Measurements from ENCODE around the gene SPTB.
"Not testable (repeated sequence)": the region's sequence is repeated elsewhere in the genome, so short reads cannot be mapped to it uniquely, and the experiment has no call there.

The SPTB gene

DNA sequence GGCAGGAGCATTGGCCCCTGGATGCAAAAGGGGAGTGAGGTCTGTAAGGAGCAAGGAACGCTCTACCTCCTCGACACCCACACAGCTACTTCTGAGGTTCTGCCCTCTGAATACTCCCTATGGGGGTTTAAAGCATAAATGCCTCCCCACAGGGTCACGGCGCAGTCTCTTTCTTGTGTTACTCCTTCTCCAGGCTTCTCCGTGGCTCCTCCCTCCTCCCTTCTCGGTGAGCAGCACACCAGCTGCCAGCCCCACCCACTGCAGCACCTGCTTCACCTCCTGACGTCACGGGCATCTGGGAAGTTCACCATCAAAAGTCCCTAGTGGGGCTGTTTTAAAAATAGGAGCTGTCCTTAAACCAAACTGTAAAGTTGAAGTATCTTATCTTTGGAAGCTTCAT lies 67.3 kb downstream of the SPTB start:
- H3K27me3 ChIP-seq (ENCODE audit: control insufficient read depth in 5 of 5, insufficient read depth in 4 of 5, low read length in 5 of 5) = peaks cover 0 to 5% (median 1%) of the 10 kb centered on the region in 5 donors
- no peak overlapping the region for H3K4me3 ChIP-seq (ENCODE audit: low read depth in 1 of 5, low read length in 5 of 5)
- H3K4me1 ChIP-seq (ENCODE audit: control insufficient read depth in 5 of 5, insufficient read depth in 5 of 5, low read length in 5 of 5) = no peaks in the 10 kb centered on the region
- H3K36me3 ChIP-seq (ENCODE audit: control insufficient read depth in 5 of 5, insufficient read depth in 5 of 5, low read length in 5 of 5) = no peaks in the 10 kb centered on the region
- H3K9ac ChIP-seq (ENCODE audit: low read length in 5 of 5) = no peak overlapping the region
- no peaks in the 10 kb centered on the region for H3K9me3 ChIP-seq (ENCODE audit: control insufficient read depth in 5 of 5, low read length in 5 of 5)
- H3K27ac ChIP-seq (ENCODE audit: low read depth, low read length) = no peak overlapping the region

DNA sequence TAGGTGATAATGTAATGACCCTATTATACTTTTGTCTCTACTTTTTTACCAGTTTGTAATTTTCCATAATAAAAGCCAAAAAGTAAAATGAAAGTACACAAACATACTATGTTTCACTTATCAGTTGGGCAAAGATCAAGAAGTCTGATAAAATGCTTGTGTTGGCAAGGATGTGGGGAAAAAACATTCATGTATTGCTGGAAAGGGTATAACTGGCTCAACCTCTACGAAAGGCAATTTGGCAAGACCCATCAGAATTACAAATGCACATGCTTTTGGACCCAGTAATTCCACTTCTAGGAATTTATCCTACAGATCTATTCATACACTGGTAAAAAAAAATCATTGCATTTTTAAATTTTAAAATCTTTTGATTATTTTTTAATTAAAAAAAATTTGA lies 68.0 kb downstream of the SPTB start:
- Histone ChIP-seq H3K36me3 (ENCODE audit: control insufficient read depth in 5 of 5, insufficient read depth in 5 of 5, low read length in 5 of 5) (no peaks in the 10 kb centered on the region), H3K9ac (ENCODE audit: low read length in 5 of 5) (no peak overlapping the region), H3K9me3 (ENCODE audit: control insufficient read depth in 5 of 5, low read length in 5 of 5) (no peaks in the 10 kb centered on the region), H3K4me3 (ENCODE audit: low read depth in 1 of 5, low read length in 5 of 5) (no peak overlapping the region), H3K27me3 (ENCODE audit: control insufficient read depth in 5 of 5, insufficient read depth in 4 of 5, low read length in 5 of 5) (peaks cover 0 to 5% (median 0%) of the 10 kb centered on the region in 5 donors), H3K27ac (ENCODE audit: low read depth, low read length) (no peak overlapping the region), H3K4me1 (ENCODE audit: control insufficient read depth in 5 of 5, insufficient read depth in 5 of 5, low read length in 5 of 5) (no peaks in the 10 kb centered on the region)

DNA sequence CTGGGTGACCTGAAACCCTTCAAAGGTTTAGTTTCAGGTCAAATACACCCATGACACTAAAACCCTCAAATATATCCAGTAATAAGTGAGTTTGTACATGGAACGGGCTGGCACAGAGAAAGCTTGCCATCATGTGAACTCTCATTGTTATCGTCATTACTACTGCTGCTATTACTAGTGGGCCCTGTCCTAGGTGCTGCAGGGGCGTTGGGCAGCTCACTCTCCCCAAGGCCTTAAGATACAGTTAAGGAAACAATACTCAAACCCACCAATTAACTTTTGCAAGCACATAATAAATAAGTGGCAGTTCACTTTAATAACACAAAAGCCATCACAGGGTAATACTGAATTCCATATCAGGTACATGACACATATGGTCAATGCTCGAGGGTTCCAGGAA lies 71.3 kb downstream of the SPTB start:
- H3K4me3 ChIP-seq (ENCODE audit: low read depth in 1 of 5, low read length in 5 of 5) = no peak overlapping the region
- H3K4me1 ChIP-seq (ENCODE audit: control insufficient read depth in 5 of 5, insufficient read depth in 5 of 5, low read length in 5 of 5) = no peaks in the 10 kb centered on the region
- H3K27me3 ChIP-seq (ENCODE audit: control insufficient read depth in 5 of 5, insufficient read depth in 4 of 5, low read length in 5 of 5) = peaks cover 0 to 3% (median 0%) of the 10 kb centered on the region in 5 donors
- H3K9ac ChIP-seq (ENCODE audit: low read length in 5 of 5) = no peak overlapping the region
- no peak overlapping the region for H3K27ac ChIP-seq (ENCODE audit: low read depth, low read length)
- H3K9me3 ChIP-seq (ENCODE audit: control insufficient read depth in 5 of 5, low read length in 5 of 5) = no peaks in the 10 kb centered on the region
- H3K36me3 ChIP-seq (ENCODE audit: control insufficient read depth in 5 of 5, insufficient read depth in 5 of 5, low read length in 5 of 5) = no peaks in the 10 kb centered on the region

DNA sequence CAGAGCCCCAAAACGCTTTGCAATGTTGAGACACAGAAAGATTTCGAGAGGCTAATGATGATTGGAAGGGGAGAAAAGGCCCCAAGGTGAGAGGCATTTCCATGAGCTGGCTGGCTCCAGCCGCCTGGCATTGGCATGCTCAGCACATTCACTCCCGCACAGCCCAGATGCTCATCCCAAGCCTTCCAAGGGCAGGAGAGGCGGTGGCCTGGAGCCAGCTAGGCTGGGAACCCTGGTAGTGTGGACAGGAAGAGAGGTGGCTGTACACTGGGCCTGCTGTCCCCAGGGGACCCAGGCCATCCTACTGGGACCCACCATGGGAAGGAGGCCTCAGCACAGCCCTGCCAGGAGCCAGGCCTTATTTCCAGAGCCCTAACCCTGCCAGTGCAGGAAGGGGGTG lies 72.2 kb downstream of the SPTB start:
- peaks cover 0 to 3% (median 0%) of the 10 kb centered on the region in 5 donors for H3K27me3 ChIP-seq (ENCODE audit: control insufficient read depth in 5 of 5, insufficient read depth in 4 of 5, low read length in 5 of 5)
- no peaks in the 10 kb centered on the region for H3K4me1 ChIP-seq (ENCODE audit: control insufficient read depth in 5 of 5, insufficient read depth in 5 of 5, low read length in 5 of 5)
- H3K36me3 ChIP-seq (ENCODE audit: control insufficient read depth in 5 of 5, insufficient read depth in 5 of 5, low read length in 5 of 5) = no peaks in the 10 kb centered on the region
- no peak overlapping the region for H3K4me3 ChIP-seq (ENCODE audit: low read depth in 1 of 5, low read length in 5 of 5)
- no peak overlapping the region for H3K27ac ChIP-seq (ENCODE audit: low read depth, low read length)
- no peak overlapping the region for H3K9ac ChIP-seq (ENCODE audit: low read length in 5 of 5)
- H3K9me3 ChIP-seq (ENCODE audit: control insufficient read depth in 5 of 5, low read length in 5 of 5) = no peaks in the 10 kb centered on the region

DNA sequence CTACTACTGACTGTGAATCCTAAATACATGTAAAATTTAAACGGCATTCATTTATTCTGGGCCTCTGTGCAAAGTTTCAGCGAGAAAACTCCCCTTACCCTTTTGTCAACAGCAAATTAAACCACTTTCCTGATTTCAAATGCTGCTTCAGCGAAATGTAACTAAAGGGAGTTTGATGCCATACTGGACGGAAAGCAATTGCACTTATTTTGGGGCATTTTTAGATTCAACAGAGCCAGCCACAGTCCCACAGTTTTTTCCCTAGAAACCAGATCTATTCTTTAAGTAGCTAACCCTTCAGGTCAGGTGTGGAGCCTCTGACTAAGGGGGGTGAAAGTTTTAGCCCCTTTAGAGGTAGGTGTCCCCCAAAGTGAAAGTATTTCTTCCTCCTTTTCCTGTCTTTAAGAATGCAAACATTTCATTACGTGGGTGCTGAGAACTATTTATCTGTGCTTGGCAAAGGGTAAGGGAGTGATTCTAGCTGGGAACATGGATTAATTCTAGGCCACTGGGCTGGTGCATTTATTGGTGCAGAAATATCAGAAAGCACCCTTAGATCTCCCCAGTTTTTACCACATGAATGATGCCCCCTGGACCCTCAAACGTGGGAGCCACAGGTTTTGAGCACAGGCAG lies 72.7 kb downstream of the SPTB start:
- H3K4me1 ChIP-seq (ENCODE audit: control insufficient read depth in 5 of 5, insufficient read depth in 5 of 5, low read length in 5 of 5) = no peaks in the 10 kb centered on the region
- H3K9me3 ChIP-seq (ENCODE audit: control insufficient read depth in 5 of 5, low read length in 5 of 5) = no peaks in the 10 kb centered on the region
- H3K27me3 ChIP-seq (ENCODE audit: control insufficient read depth in 5 of 5, insufficient read depth in 4 of 5, low read length in 5 of 5) = peaks cover 0 to 3% (median 0%) of the 10 kb centered on the region in 5 donors
- no peak overlapping the region for H3K9ac ChIP-seq (ENCODE audit: low read length in 5 of 5)
- no peak overlapping the region for H3K4me3 ChIP-seq (ENCODE audit: low read depth in 1 of 5, low read length in 5 of 5)
- no peak overlapping the region for H3K27ac ChIP-seq (ENCODE audit: low read depth, low read length)
- no peaks in the 10 kb centered on the region for H3K36me3 ChIP-seq (ENCODE audit: control insufficient read depth in 5 of 5, insufficient read depth in 5 of 5, low read length in 5 of 5)

DNA sequence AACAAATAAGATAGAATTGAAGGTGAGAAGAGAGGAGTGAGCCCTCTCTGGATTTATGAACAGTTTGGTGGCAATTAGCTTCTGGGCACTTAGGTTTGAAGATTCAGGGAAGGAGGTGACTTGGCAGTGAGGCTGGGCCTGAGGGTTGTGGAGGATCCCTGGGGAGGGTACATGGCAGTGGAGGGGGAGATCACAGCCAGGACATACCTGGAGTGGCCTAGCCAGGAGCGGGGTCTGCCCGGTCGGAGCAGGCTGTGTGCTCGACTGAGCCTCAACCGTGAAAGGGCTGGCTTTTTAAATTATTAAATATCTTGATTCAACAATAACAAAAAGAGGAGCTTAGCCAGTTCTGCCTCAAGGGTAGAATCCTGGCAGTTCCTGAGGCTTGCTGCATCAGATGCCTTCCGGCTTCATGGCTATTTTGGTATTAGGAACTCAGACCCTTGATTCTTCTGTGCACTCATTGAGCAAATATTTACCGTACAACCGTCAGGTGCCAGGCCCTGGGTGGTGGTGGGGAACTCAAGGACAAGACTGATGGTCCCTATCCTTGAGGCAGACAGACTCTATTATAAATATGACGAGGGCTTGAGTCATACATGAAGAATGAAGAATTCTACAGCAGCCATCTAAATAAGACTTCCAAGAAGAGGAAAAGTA lies 73.4 kb downstream of the SPTB start:
- Histone ChIP-seq H3K9me3 (ENCODE audit: control insufficient read depth in 5 of 5, low read length in 5 of 5) (no peaks in the 10 kb centered on the region), H3K27me3 (ENCODE audit: control insufficient read depth in 5 of 5, insufficient read depth in 4 of 5, low read length in 5 of 5) (peaks cover 0 to 3% (median 0%) of the 10 kb centered on the region in 5 donors), H3K36me3 (ENCODE audit: control insufficient read depth in 5 of 5, insufficient read depth in 5 of 5, low read length in 5 of 5) (no peaks in the 10 kb centered on the region), H3K4me1 (ENCODE audit: control insufficient read depth in 5 of 5, insufficient read depth in 5 of 5, low read length in 5 of 5) (no peaks in the 10 kb centered on the region), H3K9ac (ENCODE audit: low read length in 5 of 5) (no peak overlapping the region), H3K27ac (ENCODE audit: low read depth, low read length) (no peak overlapping the region), H3K4me3 (ENCODE audit: low read depth in 1 of 5, low read length in 5 of 5) (no peak overlapping the region)

DNA sequence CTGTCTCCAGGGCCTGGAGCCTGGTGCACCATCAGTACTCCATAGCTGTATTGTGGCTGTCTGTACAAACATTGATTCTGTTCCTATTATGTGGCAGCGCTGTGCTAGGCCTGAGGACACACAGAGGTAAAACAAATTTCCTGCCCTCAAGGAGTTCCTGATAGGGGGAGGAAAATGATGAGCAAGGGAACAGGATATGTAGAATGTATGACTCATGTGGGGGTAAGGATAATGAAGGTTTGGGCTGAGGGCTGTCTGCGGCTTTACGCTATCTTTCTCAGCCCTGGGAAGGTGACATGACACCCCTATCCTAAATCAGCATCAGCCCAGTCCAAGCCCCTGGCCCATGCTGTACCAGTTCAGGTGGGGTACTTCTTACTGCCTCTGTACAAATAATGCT lies 74.1 kb downstream of the SPTB start:
- H3K36me3 ChIP-seq (ENCODE audit: control insufficient read depth in 5 of 5, insufficient read depth in 5 of 5, low read length in 5 of 5); H3K4me1 ChIP-seq (ENCODE audit: control insufficient read depth in 5 of 5, insufficient read depth in 5 of 5, low read length in 5 of 5); H3K9me3 ChIP-seq (ENCODE audit: control insufficient read depth in 5 of 5, low read length in 5 of 5); H3K27me3 ChIP-seq (ENCODE audit: control insufficient read depth in 5 of 5, insufficient read depth in 4 of 5, low read length in 5 of 5); H3K27ac ChIP-seq (ENCODE audit: low read depth, low read length); H3K9ac ChIP-seq (ENCODE audit: low read length in 5 of 5); H3K4me3 ChIP-seq (ENCODE audit: low read depth in 1 of 5, low read length in 5 of 5): not testable (repeated sequence)

DNA sequence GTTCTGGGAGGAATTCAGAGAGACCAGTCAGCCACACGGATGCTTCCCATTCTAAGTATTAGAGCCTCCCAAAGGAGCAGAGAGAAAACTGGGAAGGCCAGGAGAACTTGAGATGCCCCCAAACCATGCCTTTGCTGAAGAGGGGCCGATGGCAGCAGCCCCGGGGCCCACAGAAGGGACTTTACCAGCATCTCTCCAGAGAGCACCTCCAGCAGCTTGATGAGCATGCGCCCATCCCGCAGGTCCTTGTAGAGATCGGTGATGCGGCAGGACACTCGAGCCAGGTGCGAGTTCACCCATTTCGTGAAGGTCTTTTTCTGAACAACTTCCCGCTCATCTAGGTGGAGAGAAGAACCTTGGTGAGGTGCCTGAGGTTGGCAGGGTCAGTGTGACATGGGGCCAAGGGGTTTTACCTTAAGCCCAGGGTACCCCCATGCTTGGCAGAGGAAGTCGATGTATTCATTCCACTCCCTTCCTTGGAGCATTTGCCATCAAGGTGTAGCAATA lies 74.9 kb downstream of the SPTB start:
- Histone ChIP-seq H3K4me1 (ENCODE audit: control insufficient read depth in 5 of 5, insufficient read depth in 5 of 5, low read length in 5 of 5) (no peaks in the 10 kb centered on the region), H3K36me3 (ENCODE audit: control insufficient read depth in 5 of 5, insufficient read depth in 5 of 5, low read length in 5 of 5) (no peaks in the 10 kb centered on the region), H3K9ac (ENCODE audit: low read length in 5 of 5) (no peak overlapping the region), H3K27me3 (ENCODE audit: control insufficient read depth in 5 of 5, insufficient read depth in 4 of 5, low read length in 5 of 5) (peaks cover 0 to 3% (median 0%) of the 10 kb centered on the region in 5 donors), H3K27ac (ENCODE audit: low read depth, low read length) (no peak overlapping the region), H3K9me3 (ENCODE audit: control insufficient read depth in 5 of 5, low read length in 5 of 5) (no peaks in the 10 kb centered on the region), H3K4me3 (ENCODE audit: low read depth in 1 of 5, low read length in 5 of 5) (no peak overlapping the region)

DNA sequence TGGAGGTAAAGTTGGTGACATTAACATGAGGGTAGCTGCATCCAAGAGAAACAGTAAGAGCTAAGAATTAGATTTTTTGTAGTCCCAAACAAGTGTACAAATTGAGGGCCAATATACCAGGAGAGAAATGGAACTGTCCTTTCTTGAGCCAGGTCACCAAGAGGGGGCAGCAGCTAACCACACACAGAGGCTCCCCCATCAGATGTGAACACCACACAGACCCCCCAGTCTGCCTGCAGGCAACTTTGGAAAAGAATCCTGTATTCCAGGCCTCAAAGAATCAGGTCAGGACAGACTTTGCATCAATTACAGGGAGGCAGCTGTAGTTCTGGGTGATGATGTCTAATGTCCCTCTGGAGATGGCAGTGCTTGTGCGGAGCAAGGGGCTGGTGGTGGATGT lies 77.9 kb downstream of the SPTB start:
- Histone ChIP-seq H3K9ac (ENCODE audit: low read length in 5 of 5) (no peak overlapping the region), H3K4me1 (ENCODE audit: control insufficient read depth in 5 of 5, insufficient read depth in 5 of 5, low read length in 5 of 5) (no peaks in the 10 kb centered on the region), H3K9me3 (ENCODE audit: control insufficient read depth in 5 of 5, low read length in 5 of 5) (no peaks in the 10 kb centered on the region), H3K36me3 (ENCODE audit: control insufficient read depth in 5 of 5, insufficient read depth in 5 of 5, low read length in 5 of 5) (peaks cover 0 to 5% (median 0%) of the 10 kb centered on the region in 5 donors), H3K27me3 (ENCODE audit: control insufficient read depth in 5 of 5, insufficient read depth in 4 of 5, low read length in 5 of 5) (no peaks in the 10 kb centered on the region), H3K27ac (ENCODE audit: low read depth, low read length) (no peak overlapping the region), H3K4me3 (ENCODE audit: low read depth in 1 of 5, low read length in 5 of 5) (no peak overlapping the region)

DNA sequence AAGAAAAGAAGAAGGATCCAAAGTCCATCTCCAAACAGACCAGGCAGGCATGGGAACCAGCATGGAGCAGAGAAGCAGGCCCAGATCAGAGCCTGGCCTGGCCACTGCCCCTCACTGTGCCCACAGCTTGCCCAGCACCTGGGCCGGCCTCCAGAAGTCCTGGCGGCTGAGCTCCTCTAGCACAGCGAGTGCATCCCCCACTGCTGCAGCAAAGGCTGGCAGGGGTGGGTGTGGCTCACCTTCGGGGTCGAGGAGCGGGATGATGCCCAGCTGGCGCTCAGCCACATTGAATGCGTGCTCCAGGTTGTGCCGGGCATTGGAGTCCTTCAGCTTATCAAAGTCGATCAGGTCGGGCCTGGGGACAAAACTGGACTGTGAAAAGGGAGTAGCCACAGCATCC lies 78.7 kb downstream of the SPTB start:
- no peaks in the 10 kb centered on the region for H3K9me3 ChIP-seq (ENCODE audit: control insufficient read depth in 5 of 5, low read length in 5 of 5)
- peaks cover 0 to 5% (median 0%) of the 10 kb centered on the region in 5 donors for H3K36me3 ChIP-seq (ENCODE audit: control insufficient read depth in 5 of 5, insufficient read depth in 5 of 5, low read length in 5 of 5)
- H3K4me1 ChIP-seq (ENCODE audit: control insufficient read depth in 5 of 5, insufficient read depth in 5 of 5, low read length in 5 of 5) = no peaks in the 10 kb centered on the region
- no peak overlapping the region for H3K27ac ChIP-seq (ENCODE audit: low read depth, low read length)
- H3K4me3 ChIP-seq (ENCODE audit: low read depth in 1 of 5, low read length in 5 of 5) = no peak overlapping the region
- H3K27me3 ChIP-seq (ENCODE audit: control insufficient read depth in 5 of 5, insufficient read depth in 4 of 5, low read length in 5 of 5) = no peaks in the 10 kb centered on the region
- no peak overlapping the region for H3K9ac ChIP-seq (ENCODE audit: low read length in 5 of 5)
